Left lobe of liver (tissue), 2 donors: Measurements from ENCODE around the gene ANXA6. TPM values are rescaled to one million over a fixed set of nuclear protein-coding genes. Genes with fewer than 3 reads are reported as not detected.

Source experiments
- ATAC-seq: fragments of 200-7000 bp; cut with Tn5 transposase; one replicate; pipeline ENCODE4 v1.9.1; 2020; ENCODE audit warnings: mild to moderate bottlenecking, moderate library complexity
- DNase-seq: peaks from one replicate; pipeline ENCODE4 v3.0.0-alpha.2; 2020; ENCODE audit warnings: low spot score
- total RNA-seq: library from RNA; stranded (reverse); gene quantifications from one replicate; pipeline ENCODE4 v1.2.1, GENCODE V29; 2021
- donor health status: DM: no; HTN: no; CAD: no; lungs with moderate emphysema.
- donor health status: DM: no; HTN: yes; CAD: no.

ANXA6 gene
- total RNA-seq, 1 donor from 2014 or later: 232 TPM

DNA sequence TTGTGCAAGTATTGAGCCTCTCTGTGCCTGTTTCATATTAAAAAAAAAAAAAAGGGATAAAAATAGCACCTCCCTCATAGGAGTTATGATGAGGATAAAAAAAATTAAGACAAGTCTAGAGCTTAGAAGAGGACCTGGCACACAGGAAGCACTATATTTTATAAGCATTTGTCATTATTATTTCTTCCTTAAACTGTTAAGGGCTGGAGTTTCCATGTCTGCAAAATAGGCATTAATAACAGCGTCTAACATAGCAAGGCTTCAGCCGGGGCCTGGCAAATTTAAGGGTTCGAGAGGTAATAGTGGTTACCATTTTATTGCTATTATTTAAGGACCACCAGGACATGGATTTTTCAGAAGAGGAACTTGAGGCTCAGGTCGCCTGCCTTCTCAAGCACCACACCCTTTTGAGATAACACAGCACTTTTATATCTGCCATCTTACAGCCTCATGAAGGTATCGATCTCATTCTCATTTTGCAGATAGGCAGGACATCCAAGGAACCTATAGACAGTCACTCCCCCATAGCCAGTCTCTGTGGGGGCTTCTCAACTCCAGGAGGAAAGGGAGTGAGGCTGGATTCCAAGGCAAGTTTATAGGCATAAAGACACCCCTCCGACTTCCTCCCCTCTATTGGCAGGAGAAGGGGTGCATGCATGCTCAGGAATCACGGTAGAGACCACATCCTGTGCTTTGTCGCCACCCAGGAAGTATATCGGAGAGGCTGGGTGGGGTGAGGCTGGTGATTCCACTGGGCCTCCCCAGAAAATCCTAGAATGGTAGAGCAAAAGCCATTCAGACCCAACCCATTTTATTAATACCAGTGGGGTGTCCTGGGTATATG, 2.4 kb downstream of the ANXA6 start:
- no peak for ATAC-seq
- no peak for DNase-seq

DNA sequence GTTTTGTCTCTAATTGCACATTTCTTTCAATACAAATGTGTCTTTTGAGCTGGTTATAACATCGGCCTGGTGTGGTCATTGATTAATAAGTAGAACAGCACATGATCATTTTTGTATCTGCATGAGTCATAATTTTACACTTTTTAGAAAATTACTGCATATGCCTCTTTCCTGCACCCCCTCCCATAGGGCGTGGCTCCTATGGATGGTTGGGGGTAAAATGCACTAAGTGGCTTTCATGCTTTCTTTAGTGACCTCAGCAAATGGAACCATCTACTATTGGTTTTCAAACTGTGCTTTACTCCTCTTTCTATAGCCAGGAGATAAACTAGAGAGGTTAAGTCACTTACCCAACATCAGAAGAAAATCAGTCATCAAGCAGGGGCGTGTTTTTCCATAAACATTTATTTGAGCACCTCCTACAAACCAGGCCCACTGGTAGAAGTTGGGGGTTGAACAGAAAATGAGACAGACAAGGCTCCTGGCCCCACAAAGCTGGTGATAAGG, 3.8 kb downstream of the ANXA6 start:
- DNase-seq (no peak), ATAC-seq (no peak)

DNA sequence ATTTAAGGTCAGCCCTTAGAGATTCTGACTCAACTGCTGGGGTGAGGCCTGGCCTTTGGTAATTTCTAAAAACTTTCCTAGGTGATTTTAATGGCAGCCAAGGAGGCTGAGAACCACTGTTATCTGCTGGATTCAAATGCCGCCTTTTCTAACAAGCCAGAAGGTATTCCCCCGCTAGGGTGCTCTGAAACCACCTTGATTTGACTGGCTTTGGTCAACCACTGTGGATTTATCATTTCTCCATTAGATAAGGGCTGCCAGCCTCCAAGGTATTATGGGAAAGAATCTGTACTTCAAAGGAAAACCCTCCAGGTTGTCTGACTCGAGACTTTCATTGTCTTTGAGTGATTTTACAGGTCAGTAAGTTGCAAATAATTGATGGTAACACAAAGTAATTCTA, 4.3 kb downstream of the ANXA6 start:
- ATAC-seq (no peak), DNase-seq (no peak)

DNA sequence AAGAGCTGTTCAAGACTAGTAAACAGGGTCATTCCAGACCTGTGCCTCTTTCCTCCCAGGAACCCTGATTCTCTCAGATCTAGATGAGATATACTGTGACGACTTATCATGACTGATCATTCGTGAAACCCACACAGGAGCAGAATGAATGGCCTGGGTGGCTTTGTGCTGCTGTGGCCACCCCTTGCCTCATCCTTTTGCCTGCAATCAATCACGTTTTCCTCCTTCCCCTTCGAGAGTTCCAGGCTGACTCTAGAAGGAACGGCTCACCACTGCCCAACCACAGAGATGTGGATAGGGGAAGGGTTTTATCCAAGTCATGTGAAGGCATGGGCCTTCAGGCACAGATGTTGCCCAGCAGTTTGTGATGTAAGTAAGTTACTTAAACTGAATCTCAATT, 5.8 kb downstream of the ANXA6 start:
- no peak for ATAC-seq
- no peak for DNase-seq

DNA sequence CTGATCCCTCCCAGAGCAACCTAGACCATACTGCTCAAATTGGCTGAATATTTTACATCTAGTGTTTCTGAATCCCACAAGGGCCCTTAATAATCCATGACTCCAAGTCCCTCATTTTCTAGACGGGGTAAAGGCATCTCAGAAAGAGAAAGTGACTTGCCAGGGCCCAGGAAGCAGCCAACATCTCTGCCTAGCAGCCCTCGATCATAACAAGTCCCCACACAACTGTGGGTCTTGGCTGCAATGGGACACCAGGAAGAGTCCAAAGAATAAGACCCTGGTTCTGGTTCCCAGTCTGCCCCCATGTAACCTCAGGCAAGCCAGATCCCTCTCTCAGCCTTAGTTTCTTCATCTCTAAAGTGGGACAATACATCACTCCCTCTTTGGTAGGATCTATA, 6.3 kb downstream of the ANXA6 start:
- ATAC-seq (no peak), DNase-seq (no peak)

DNA sequence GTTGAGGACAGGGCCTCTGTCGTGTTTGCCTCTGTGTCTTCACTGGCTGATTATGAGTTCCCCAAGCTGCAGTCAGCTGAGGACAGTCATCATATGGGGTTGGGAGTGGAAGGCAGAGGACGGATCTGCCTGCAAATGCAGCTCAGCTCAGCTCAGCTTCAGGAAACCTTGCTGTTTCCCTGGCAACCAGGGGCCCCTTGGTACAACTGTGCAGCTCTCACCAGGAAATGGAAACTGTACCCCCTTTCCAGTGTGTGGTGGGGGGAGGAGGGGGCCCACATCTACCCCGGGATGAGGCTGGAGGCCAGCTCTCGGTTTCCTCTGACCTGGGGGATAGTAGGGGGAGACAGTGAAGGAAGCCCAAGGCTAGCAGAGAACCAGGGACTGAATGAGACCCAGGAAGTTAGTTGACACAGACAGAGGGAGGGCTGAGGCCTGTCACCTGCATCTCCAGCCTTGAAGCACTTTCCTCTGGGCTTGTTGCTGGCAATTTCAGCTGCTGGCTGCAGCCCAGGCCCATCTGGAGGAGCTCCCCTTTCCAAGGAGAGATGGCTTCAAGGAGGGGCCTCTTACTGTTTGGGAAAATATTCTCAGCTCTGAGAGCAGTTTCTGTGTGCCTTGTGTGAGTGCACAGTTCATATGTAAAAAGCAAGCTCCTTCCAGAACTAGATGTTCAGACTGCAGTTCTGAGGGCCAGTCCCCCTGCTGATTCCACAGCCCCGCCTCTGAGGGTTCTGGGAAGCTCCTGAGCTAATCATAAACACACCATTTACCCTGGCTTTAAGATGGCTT, 6.9 kb downstream of the ANXA6 start:
- ATAC-seq: peak; percentile 25
- no peak for DNase-seq

DNA sequence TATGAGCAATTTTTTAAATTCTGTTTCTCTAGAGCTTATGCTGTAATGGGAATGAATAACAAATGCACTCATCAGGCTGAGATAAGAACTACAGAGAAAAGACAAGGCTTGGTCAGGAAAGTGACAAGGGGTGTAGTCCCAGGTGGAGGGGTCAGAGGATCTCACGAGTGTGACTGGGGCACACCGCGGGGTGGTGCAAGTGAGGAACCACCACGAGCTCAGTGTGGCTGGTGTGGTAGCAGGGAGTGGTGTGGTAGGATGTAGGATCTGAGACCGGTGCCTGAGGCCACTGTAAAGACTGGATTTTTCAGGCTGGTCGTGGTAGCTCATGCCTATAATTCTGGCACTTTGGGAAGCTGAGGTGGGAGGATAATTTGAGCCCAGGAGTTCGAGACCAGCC, 9.0 kb downstream of the ANXA6 start:
- DNase-seq: no peak
- no peak for ATAC-seq

DNA sequence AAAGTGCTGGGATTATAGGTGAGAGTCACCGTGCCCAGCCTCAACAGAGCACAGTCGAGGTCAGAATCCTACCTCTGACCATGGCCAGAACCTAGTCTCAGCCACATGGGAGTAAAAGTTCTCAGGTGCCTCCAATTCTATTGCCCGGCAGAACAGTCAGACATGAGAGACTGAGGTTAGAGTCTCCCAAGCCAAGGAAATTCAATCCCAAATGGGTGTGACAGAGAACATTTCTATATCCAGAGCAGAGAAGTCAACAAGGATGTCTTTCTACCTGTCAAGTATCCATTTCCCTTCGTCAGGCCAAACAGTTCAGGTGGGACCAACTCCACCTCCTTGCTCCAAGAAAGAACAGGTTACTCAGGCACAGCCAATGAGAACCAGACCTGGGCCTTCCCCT, 10.5 kb downstream of the ANXA6 start:
- no peak for DNase-seq
- no peak for ATAC-seq

DNA sequence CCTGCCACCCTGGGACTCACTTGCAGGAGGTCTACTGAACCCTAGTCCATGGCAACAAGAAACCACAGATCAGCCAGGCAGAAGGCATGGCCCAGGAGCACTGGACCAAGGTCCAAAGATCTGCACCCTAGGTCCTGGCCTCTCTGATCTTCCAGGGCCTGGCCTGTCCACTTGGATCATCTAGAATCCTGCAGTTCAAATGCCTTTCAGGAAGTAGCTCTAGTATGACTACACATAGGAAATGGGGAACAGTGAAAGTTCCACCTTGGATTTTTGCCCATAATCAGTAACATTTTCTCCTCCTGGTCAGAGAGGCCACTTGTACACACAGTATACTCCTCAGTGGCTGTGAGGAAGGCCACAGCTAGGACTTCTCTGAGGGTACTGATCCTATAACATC, 11.5 kb downstream of the ANXA6 start:
- DNase-seq: no peak
- ATAC-seq: peak; percentile 51

DNA sequence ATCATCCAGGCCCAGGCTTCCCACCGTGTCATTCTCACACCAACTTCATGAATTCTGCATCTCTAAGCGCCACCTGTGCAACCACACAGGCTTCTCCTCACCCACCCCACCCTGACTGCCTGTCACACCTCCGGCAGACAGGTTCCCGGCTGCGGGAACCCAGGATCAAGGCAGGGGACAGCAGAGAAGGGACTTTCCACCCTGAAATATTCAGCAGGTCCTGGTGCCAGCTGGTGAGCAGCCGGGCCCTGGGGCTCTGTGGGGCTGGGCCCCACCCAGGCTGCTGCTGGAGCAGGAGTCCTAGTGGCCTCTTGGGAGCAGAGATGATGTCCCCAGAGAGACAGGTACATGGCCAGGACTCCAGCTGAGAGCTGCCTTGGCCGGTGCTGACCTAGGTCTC, 12.7 kb downstream of the ANXA6 start:
- DNase-seq (no peak), ATAC-seq (no peak)

DNA sequence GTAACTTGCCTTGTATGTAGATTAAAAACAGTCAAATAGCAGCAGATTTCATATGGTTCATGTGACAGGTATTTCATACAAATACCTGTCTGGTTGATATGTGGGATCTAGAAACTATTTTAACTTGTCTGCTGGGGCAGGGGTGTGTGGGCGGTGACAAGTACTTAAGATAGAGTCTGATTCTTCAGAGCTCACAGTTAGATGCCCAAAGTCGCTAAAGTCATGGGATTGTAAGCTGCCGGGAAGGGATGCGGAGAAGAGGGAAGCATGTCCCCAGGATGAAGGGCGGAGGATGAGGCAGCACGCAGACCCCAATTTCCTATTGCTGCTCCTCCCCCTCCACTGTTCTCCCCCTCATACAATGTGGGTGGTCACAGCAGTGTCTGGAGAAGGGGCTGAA, 13.3 kb downstream of the ANXA6 start:
- ATAC-seq (no peak), DNase-seq (no peak)

DNA sequence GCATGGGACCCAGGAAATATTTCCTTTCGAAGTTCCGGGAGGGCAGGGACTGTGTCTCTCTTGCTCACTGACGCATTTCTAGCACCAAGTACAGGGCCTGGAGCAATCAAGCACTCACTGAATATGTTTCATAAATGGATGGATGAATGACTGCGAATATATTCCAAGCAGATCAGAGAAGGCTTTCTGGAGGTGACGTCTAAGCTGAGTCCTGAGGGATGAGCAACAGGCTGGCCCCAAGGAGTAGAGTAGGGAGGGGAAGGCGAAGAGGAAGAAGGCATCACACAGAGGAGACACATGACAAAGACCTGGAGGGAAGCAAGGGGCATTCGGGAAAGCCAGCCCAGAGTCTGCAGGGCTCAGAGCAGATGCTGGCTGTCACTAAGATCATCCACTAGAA, 13.9 kb downstream of the ANXA6 start:
- ATAC-seq (no peak), DNase-seq (no peak)

DNA sequence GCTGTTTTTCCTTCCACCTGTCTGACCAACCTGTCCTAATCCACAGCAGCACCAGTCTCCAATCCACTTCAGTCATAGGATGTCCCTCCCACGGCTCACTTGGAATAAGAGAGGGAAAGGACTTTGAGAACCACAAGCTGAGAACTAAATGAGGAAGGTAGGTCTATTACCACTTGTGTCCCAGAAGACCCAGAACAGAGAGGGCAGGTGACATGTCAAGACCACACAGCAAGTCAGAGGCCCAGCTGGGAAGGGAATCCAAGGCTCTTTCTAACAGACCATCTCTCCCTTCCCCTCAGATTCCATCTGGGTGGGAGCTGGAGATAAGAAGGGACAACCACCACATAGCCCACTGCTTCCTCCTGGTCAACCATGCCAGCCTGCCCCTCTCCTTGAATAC, 14.6 kb downstream of the ANXA6 start:
- no peak for DNase-seq
- ATAC-seq: no peak

DNA sequence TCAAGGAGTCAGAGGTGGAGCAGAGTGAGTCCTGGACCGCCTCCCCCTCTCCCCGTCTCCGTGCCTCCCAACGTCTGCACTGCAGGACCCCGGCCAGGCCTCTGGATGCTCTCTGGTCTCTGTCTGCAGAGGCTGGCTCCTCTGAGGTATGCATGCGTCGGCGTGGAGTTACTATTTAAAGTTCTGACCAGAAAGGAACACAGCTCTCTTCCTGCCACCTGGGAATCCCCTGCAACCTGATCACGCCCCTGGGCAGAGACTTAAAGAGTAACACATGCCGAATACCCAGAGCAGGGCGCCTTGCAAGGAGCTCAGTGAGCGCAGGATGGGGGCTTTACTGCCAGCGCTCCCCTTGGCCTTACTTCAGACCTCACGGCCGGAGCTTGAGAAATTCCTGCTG, 16.0 kb downstream of the ANXA6 start:
- no peak for ATAC-seq

DNA sequence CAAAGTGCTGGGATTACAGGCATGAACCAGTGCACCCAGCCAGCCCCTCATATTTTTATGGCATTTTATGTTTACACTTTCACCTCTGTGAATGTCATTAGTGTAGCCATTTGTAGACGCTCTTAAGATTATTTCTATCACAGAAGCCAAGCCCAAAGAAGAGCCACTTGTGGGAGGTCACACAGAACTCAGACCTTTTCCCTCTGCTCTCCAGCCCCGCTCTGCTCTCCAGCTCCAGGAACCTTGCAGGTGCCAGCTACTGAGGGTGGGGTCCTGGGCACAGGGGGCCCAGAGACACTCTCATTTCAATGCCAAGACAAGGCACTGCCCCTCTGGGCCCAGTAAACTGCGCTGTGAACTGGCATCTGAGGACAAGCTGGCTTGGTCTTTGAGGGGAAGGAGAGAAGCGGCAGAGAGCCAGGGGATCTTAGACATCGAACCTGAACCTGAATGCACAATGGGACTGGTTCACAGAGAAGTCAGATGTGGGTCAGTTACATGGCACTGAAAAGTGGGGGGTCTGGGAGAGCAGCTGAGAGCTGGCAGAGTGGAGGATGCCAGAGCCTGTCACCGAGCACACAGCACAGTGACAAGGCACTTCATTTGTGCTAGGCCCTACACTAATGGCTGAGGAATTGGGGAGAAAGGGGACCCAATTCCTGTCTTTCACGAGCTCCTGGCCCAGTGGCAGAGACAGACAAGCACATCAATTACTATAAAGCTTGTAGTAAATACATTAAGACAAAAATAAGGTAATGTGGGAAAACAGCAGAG, 16.7 kb downstream of the ANXA6 start:
- DNase-seq (no peak), ATAC-seq (no peak)

More for the DNA sequence above, 16.0 kb downstream of the ANXA6 start:
- DNase-seq: no peak

DNA sequence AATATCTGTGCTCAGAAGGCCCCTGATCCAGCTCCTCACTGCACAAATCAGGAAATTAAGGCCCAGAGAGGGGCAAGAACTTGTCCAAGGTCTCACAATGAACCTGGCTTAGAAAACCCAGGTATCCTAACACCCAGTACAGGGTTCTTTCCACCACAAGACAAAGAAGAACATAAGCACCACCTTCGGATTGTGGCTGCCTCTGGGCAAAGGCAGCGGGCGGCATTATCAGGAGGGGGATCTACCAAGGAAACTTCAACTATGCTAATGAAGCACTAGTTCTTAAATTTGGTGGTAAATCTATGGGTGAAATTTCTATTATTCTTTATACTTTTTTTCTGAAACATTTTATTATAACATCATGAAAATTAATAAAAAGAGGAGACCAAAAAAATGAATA, 17.9 kb downstream of the ANXA6 start:
- DNase-seq: no peak
- ATAC-seq: no peak

DNA sequence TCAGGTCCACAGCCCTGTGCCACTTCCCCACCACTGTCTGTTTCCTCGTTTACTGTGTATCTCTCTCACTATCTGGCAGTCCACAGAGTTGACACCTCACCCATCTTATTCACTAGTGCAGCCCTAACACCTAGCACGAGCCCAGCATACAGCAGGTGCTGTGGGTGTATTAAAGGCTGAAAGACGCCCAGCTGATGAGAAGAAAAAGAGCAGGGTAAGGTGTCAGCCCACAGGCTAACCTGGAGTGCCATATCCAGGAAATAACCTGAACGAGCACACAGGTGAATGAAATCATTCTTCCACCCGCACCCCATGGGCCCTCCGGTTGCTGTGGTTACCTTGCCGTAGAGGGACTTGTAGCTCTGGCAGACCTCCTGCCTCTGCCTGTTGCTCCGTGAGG, 18.6 kb downstream of the ANXA6 start:
- ATAC-seq: no peak
- no peak for DNase-seq

DNA sequence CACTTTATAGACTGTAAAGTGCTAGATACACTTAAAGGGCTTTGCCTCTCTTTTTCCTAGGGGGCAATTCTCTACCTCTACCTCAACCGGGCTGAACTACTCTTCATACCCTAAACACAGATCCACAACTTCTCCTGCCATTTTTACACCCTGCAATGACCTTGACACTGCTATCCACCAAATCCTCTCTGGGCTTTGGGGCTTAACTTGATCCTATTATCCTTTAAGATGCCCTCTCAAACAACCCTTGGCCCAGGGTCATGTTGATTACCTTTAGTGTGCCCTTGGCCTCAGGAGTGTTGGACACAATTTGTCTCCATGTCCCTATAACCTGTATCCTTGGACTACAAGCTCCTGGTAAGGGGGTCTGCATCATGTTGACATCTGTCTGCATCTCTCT, 19.5 kb downstream of the ANXA6 start:
- ATAC-seq (no peak), DNase-seq (no peak)

DNA sequence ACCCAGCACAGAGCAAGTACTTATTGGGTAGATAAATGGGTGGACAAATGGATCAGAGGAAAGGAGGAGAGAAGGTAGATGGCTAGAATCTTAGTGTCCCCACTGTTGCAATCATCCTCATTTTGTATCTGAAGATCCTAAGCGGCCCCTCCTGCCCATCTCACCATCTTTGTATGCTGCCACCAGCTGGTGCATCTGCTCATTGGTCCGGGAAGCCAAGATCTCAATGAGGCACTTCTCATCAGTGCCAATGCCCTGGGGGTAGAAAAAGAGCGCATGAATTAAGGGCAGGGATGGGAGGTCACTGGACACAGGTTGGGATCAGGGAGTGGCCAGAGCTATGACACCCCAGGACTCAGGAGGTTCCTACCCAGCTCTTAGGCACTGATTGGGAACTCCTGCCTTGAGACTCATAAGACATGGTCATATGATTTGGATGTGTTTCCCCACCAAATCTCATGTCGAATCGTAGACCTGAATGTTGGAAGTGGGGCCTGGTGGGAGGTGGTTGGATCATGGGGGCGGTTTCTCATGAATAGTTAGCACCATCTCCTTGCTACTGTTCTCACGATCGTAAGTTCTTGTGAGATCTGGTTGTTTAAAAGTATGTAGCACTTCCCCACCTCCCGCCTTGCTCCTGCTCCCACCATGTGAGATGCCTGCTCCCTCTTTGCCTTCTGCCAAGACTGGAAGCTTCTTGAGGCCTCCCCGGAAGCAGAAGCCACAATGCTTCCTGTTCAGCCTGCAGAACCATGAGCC, 20.3 kb downstream of the ANXA6 start:
- DNase-seq: no peak
- no peak for ATAC-seq

DNA sequence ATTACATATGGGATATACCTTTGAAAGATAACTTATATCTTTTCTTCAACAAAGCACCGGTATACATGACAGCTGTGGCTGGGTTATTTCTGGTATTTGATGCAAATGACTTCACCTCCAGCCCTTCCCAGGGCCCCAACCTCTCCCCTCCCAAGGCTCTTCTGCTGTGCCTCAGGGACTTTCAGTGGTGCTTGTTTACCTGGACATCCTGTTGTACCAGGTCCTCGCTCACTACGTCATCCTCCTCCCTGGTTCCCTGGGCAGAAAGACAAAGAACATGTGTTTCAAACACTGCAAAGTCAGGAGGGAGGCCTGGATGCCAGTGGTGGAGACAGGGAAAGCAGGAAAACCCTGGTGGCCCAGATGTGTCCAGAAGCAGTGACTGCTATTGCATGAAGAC, 23.4 kb downstream of the ANXA6 start:
- DNase-seq (no peak), ATAC-seq (no peak)

DNA sequence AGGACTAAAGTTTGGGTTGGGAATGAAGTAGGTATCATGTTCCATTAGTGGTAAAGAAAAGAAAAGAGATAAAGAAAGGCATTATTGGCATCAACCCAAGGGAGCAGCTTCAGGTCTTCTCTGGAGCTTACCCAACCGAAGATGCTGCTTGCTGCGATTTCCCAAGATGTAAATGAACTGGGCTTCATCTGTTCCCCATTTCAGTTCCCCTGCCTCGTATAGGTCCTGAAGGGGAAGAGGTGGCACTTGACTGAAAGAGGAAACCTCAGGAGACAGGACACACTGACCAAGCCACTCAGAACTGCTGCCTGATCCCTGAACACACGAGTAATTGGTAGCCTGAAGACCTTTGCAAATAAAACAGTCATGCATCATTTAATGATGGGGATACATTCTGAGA, 24.6 kb downstream of the ANXA6 start:
- DNase-seq: no peak
- peak; percentile 23 for ATAC-seq
